HG03135 (cell line): ENCODE results near the gene NOC4L.

Source experiments
- ATAC-seq: cut with Tn5 transposase; IDR thresholded peaks from one replicate; pipeline ENCODE4 v1.9.1; 2021; ENCODE audit warnings: mild to moderate bottlenecking, moderate library complexity; ENCODE audit not compliant: unreplicated experiment

NOC4L gene

DNA sequence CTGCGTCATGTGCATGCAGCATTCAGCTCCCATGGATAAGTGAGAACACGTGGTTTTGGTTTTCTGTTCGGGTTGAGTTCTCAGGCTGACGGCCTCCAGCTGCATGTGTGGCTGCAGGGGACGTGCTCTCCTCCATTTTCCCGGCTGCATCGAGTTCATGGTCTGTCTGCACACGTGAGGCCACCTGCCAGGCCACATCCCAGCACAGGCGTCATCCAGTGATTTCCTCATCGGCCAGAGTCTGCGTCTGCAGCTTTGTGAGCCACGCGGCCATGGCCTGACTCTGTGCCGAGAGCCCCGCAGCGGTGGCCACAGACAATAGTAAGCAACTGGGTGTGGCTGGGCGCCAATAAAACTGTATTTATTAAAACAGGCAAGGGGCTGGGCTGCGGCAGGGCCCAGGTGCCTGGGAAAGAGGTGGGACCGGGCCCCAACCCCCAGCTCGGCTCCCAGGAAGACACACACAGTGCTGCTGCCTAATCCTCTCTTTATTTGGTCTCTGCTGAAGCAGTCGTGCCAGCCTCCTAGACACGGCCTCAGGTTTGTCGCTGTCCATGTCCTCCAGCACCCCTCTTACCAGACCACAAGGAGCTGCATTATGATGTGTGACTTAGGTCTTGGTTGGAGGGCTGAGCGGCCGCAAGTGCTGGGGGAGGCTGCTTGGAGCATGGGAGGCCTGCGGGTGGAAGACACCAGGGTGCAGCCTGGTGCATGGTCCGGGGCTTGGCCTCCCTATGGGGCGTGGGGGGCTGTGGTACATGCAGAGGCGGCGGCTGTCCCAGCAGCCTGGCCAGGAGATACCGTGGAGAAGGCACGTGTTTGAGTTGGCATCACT is 52.0 kb downstream of the NOC4L start:
- no peak for ATAC-seq

DNA sequence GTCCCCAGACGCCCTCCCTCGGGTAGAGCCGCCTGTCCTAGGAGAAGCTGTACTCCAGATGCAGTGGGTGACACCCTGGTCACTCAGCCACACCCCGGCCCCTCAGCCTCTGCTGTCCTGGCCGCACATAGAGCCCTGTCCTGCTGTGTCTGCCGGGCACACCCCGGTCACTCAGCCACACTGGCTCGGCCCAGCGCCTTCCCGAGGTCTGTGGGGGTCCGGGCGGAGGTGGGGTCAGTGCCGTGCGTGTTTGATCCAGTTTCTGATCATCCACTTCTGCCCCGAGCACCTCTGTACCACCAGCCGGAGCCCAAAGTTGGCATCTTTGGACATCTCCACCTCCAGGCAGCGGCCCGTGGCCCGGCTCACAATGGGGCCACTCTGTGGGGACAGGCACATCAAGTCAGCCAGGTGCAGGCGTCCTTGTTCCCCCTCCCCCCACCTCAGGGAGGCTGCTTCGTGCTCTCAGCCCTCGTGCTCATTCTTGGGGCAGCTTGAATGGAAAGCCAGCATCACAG is 52.7 kb downstream of the NOC4L start:
- no peak for ATAC-seq

DNA sequence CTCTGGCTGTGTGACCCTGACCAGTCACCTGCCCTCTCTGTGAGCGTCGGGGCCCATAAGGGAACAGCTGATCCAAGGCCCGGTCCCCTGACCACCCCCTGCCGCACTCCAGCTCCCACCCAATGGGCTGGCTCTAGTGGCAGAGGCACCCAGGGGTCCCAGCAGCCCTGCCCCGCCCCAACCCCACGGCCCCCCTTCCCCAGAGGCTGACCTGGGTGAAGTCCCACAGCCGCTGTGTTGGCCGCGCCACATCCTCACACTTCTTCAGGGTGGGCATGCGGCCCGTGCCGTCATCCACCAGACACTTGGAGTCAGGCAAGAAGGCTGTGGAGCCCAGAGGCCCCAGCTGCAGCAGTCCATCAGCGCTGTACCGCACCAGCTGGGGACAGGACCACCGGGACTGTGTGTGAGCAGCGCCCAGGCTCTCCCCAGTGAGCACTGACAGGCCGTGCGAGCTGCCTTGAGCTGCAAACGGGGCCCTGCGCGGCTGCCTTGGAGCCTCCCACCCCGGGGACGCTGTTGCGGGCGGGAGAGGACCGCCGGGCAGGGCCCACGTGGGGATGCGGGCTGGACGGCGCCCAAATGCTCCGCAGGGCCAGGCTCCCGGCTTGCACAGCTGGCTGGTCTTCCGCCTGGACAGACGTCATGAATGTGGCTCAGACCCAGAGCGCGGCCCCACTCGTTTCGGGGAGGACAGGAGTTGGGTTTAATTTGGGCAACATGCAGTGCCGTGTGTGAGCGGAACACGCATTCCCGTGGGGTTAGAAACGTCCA is 53.5 kb downstream of the NOC4L start:
- no peak for ATAC-seq

DNA sequence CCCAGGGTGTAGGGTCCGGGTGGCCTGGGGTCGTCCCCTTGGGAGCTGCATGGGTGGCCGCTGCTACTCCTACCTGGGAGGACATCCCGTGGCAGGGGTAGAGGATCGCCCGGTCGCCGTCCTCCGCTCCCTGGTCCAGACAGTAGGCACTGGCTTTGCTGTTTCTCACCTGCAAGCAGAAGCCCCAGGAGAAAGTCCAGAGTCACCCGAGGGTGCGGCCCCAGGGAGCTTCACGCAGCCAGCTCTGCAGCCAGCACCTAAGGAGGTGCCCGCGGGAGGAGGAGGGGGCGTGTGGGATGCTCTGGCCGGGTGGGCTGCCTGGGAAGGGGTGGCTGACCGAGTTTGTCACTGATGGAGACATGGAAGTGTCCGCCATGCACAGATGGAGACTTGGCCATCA is 54.8 kb downstream of the NOC4L start:
- no peak for ATAC-seq

DNA sequence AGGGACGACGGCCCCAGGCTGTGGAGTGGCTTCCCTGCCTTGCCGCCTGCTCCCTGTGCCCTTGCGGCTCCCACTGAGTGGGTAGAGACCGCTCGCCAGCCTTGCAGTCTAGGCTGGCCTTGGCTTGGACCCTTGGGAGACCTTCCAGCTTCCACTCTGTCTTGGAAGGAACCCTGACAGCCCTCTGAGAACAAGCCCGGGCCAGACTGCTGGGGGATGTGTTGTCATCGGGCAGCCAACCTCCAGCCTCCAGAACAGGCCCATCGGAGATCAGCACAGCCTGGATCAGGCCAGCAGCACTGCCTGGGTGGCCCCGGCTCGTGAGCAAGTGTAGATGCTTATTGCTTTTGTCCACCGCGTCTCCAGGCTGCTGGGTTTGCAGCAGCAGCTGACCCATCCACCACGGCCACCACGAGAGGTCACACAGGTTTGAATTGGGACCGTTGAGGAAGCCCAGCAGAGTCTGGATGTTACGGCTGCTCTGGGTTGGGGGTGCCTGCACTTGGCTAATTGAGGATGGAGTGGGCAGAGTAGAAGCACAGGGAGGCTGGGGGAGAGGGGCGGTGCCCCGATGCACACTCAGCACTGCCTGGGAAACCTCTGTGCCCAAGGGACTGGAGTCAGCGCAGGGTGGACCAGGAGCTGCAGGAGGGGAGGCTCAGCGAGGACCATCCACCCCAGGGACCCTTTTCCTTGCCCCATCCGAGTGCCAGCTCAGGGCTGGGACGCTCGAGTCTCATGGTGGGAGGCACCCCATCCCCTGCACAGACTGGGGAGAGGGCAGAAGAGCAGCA is 55.5 kb downstream of the NOC4L start:
- no peak for ATAC-seq

DNA sequence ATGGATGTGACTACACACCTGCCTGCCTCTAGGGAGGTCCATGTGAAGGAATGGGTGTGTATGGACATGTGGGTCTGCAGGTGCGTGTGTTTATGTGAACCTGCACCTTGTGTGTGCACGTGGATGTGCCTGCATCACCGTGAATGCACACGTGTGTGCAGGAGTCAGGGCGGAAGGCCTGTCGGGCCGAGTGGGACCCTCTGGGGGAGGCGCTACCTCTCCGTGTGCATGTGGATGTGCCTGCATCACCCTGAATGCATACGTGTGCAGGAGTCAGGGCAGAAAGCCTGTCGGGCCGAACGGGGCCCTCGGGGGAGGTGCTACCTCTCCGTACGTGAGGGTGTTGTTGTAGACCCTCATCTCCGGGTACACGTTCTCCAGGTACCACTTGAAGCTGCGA is 56.5 kb downstream of the NOC4L start:
- no peak for ATAC-seq

DNA sequence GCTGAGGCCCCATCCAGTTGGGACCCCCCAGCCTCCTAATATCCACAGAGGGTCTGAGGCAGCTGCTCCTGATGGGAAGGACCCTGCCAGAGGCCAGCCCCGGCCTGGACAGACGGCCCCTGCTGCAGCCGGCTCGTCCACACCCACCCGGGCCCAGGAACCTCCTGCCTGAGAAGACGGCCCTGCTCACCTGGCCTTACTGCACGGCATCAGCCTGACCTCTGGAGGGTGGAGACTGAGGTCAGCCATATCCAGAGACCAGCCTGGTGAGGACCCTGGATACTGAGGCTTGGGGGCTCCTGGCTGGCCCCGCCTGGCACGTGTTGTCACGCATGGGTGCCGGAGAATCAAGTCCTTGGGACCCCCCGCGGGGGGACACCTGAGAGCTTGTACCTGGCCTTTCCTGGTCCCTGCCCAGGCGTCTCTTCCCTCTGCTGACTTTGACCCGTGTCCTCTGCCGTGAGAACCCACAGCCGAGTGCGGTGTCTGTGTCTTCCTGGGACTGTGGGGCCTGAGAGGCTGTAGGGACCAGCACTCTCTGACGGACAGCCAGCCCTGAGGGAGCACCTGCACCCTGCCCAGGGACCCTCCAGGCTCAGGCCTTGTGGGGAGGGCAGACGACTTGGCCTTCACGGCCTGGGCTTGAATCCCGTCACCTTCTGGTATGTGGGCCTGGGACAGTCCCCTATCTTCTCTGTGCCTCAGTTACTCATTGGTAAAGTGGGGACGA is 57.3 kb downstream of the NOC4L start:
- no peak for ATAC-seq
